Ovary (tissue), 9 donors: ENCODE measurements around the gene BEND6. TPM values are rescaled to one million over a fixed set of nuclear protein-coding genes. Genes with fewer than 3 reads are reported as not detected.

Experiments used
- DNase-seq, 5 donors: peaks; one replicate each; pipeline ENCODE4 v3.0.0-alpha.2; 2019 to 2020
- H3K27ac ChIP-seq, 2 donors: fragments of 200-600 bp; one replicate each; pipeline versions ENCODE4 v1.5.1 to v1.8.0; 2019 to 2022
- H3K27me3 ChIP-seq: fragments of 200-600 bp; one replicate; pipeline ENCODE4 v1.8.0; 2022
- H3K36me3 ChIP-seq: fragments of 200-600 bp; sonication (generic); one replicate; pipeline ENCODE4 v1.5.1; 2019
- H3K4me1 ChIP-seq: one replicate; pipeline ENCODE4 v1.8.1; 2013; ENCODE audit warnings: mild to moderate bottlenecking, moderate library complexity; ENCODE audit not compliant: insufficient read depth
- H3K4me3 ChIP-seq: fragments of 200-600 bp; sonication (generic); one replicate; pipeline ENCODE4 v1.5.1; 2017
- H3K9me3 ChIP-seq, 2 donors: fragments of 200-600 bp in 1 of 2; sonication (generic) in 1 of 2; one replicate each; pipeline versions ENCODE4 v1.5.1 to v1.8.1; 2013 to 2019; ENCODE audit warnings: mild to moderate bottlenecking in 1 of 2, moderate library complexity in 1 of 2
- CTCF ChIP-seq, 3 donors: fragments of 450-650 bp in 2 of 3; fragments of 200-600 bp in 1 of 3; IDR thresholded peaks; one replicate each; pipeline versions ENCODE4 v1.5.1 to v1.8.0; 2016 to 2022; ENCODE audit warnings: antibody characterized with exemption in 3 of 3, mild to moderate bottlenecking in 1 of 3
- EP300 ChIP-seq: sonication (generic); formaldehyde crosslinking; IDR thresholded peaks from one replicate; pipeline ENCODE4 v1.6.1; 2017; ENCODE audit warnings: antibody characterized with exemption
- POLR2A ChIP-seq: fragments of 450-650 bp; IDR thresholded peaks from one replicate; pipeline ENCODE4 v1.6.1; 2017; ENCODE audit warnings: antibody characterized with exemption, mild to moderate bottlenecking, moderate library complexity
- WGBS, 3 donors: extraction: QIAGEN DNeasy Blood & Tissue Kit in 1 of 3; methylation state at CpG; one replicate each; pipeline versions ENCODE4 v1.1.5 to v1.1.7; 2013 to 2017; 5-methylcytosine and 5-hydroxymethylcytosine counted together
- intact Hi-C, 4 donors: fragments of 100-400 bp; cut with DNase I; formaldehyde crosslinking; loops; one replicate each; pipeline versions ENCODE4 v1.11.0 to v1.15.1; 2022 to 2023
- polyA plus RNA-seq, 2 donors: library from polyadenylated mRNA; stranded (reverse); fragments of 200-250 nt in 1 of 2; fragments of 350-450 nt in 1 of 2; fragmentation: Illumina TruSeq in 1 of 2; extraction: RNeasy Lipid Tissue Mini Kit (QIAGEN cat#74804) in 1 of 2; gene quantifications; one replicate each; pipeline ENCODE4 v1.2.3, GENCODE V29; 2013 to 2014
- total RNA-seq, 7 donors: library from RNA; depleted of rRNA in 2 of 7; stranded (reverse); fragments of >200 nt in 2 of 7; fragmentation: NEBNext Ultra II Directional in 3 of 7; extraction: Animal tissue kit (Norgen Biotek cat#: 25700) in 3 of 7; gene quantifications; one replicate each; pipeline versions ENCODE4 v1.1.0 to v1.2.4, GENCODE V29; 2016 to 2023
- donor health status: DM: no; HTN: no; CAD: no; lungs with moderate emphysema.
- donor health status: DM: no; HTN: no; CAD: no.
- donor health status: Bipolar disorder and iron deficiency.
- donor health status: DM: yes; HTN: yes; CAD: no.
- donor health status: DM: no; HTN: no; CAD: no.
- donor health status: DM: yes; HTN: yes; CAD: no.

The BEND6 gene
- total and polyA plus RNA-seq, 9 donors: 1.3 to 5.2 (median 2.2) TPM

- Histone ChIP-seq H3K4me1 (peaks cover 1% of the 10 kb centered on the region), H3K36me3 (no peaks in the 10 kb centered on the region), H3K9me3 (no peaks in the 10 kb centered on the region), H3K4me3 (no peak overlapping the region), H3K27me3 (no peaks in the 10 kb centered on the region), H3K27ac (no peak overlapping the region)
- TF ChIP-seq EP300 (no peak), CTCF (IDR thresholded peaks at IDR 0.05) (no peak), POLR2A (no peak)
- DNase-seq: no peak
- whole genome bisulfite sequencing, 3 donors: 73 to 87% (median 86%) methylated on average over 4 of the region's 4 CpGs
- intact Hi-C loops: no loop called here
These were observed 1.6 kb downstream of the BEND6 start for GRCh38 chr6:56956491-56956890.

- no peak overlapping the region for H3K27ac ChIP-seq
- intact Hi-C loops: no loop called here
- no peaks in the 10 kb centered on the region for H3K9me3 ChIP-seq
- DNase-seq: no peak
- H3K4me3 ChIP-seq: no peak overlapping the region
- no peak for TF ChIP-seq CTCF (IDR thresholded peaks at IDR 0.05)
- TF ChIP-seq POLR2A: no peak
- TF ChIP-seq EP300: no peak
- 95 to 97% (median 97%) methylated on average over 2 of the region's 2 CpGs for WGBS, 3 donors
- no peaks in the 10 kb centered on the region for H3K36me3 ChIP-seq
- H3K4me1 ChIP-seq: peaks cover 1% of the 10 kb centered on the region
- H3K27me3 ChIP-seq: no peaks in the 10 kb centered on the region
These were observed 2.9 kb downstream of the BEND6 start for GRCh38 chr6:56957856-56958255.

GRCh38 chr6:56958481-56958880 lies 3.6 kb downstream of the BEND6 start:
- H3K27me3 ChIP-seq: no peaks in the 10 kb centered on the region
- DNase-seq: no peak
- no peaks in the 10 kb centered on the region for H3K36me3 ChIP-seq
- H3K9me3 ChIP-seq: no peaks in the 10 kb centered on the region
- H3K4me1 ChIP-seq: peaks cover 1% of the 10 kb centered on the region
- H3K4me3 ChIP-seq: no peak overlapping the region
- WGBS, 3 donors: 78 to 90% (median 83%) methylated on average over 3 of the region's 3 CpGs
- H3K27ac ChIP-seq: no peak overlapping the region
- intact Hi-C loops: no loop called here
- TF ChIP-seq POLR2A (no peak), EP300 (no peak)

DNA sequence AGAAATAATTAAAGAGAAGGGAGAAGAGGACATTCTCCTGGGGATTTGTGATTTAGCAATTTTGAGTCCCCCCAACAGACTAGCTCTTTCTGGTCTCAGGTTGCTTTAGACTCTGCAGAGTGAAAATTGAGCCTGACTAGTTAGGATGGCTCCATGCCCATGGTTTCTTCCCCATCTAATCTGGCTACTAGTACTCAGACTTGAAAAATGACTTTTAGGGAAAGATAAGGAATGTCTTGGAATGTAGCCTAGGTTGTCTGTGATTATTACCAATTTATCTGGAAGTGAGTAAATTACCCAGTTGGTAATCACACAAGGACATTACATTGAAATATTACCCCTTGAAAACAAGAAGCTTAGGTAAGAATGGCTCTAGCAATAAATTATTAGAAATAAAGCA lies 4.2 kb downstream of the BEND6 start:
- TF ChIP-seq EP300 (no peak), POLR2A (no peak), CTCF (IDR thresholded peaks at IDR 0.05) (no peak)
- intact Hi-C loops: no loop called here
- no peaks in the 10 kb centered on the region for H3K9me3 ChIP-seq

DNA sequence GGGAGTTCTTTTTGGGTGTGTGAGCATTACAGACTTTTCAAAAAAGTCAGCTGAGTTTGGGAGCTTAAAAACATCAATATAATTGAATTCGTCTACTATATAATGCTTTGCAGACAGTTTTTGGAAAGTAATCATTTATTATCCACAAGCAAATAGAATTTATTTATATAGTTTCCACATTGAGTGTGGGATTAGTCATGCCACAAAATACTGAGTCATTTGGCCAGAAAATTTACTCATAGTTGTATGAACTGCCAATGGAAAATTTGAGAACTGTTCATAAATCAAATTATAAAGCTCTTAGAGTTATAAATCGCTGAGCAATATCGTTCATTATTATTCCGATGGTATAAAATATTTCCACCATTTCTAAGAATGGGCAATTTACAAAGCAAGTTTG lies 5.0 kb downstream of the BEND6 start:
- 66 to 85% (median 83%) methylated on average over 4 of the region's 4 CpGs for WGBS, 3 donors
- no peaks in the 10 kb centered on the region for H3K27me3 ChIP-seq
- peaks cover 1% of the 10 kb centered on the region for H3K4me1 ChIP-seq
- no peaks in the 10 kb centered on the region for H3K9me3 ChIP-seq
- no peaks in the 10 kb centered on the region for H3K36me3 ChIP-seq
- DNase-seq: no peak
- no peak overlapping the region for H3K27ac ChIP-seq
- intact Hi-C loops: no loop called here
- TF ChIP-seq CTCF (IDR thresholded peaks at IDR 0.05) (no peak), POLR2A (no peak), EP300 (no peak)
- no peak overlapping the region for H3K4me3 ChIP-seq

More for the DNA sequence above, 4.2 kb downstream of the BEND6 start:
- no peaks in the 10 kb centered on the region for H3K27me3 ChIP-seq
- peaks cover 1% of the 10 kb centered on the region for H3K4me1 ChIP-seq
- no peaks in the 10 kb centered on the region for H3K36me3 ChIP-seq
- no peak overlapping the region for H3K4me3 ChIP-seq
- H3K27ac ChIP-seq: no peak overlapping the region
- DNase-seq: no peak
